GM21737 (cell line): Measurements from ENCODE around the gene DONSON.
A peak's percentile ranks its signal among the peaks of the same experiment; 100 is the strongest.
"Not testable (repeated sequence)": the region's sequence is repeated elsewhere in the genome, so short reads cannot be mapped to it uniquely, and the experiment has no call there.

ENCODE experiments used
- ATAC-seq: cut with Tn5 transposase; IDR thresholded peaks from one replicate; pipeline ENCODE4 v1.9.1; 2021; ENCODE audit warnings: mild to moderate bottlenecking, moderate library complexity; ENCODE audit not compliant: unreplicated experiment

DONSON gene, protein sequence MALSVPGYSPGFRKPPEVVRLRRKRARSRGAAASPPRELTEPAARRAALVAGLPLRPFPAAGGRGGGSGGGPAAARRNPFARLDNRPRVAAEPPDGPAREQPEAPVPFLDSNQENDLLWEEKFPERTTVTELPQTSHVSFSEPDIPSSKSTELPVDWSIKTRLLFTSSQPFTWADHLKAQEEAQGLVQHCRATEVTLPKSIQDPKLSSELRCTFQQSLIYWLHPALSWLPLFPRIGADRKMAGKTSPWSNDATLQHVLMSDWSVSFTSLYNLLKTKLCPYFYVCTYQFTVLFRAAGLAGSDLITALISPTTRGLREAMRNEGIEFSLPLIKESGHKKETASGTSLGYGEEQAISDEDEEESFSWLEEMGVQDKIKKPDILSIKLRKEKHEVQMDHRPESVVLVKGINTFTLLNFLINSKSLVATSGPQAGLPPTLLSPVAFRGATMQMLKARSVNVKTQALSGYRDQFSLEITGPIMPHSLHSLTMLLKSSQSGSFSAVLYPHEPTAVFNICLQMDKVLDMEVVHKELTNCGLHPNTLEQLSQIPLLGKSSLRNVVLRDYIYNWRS

DNA sequence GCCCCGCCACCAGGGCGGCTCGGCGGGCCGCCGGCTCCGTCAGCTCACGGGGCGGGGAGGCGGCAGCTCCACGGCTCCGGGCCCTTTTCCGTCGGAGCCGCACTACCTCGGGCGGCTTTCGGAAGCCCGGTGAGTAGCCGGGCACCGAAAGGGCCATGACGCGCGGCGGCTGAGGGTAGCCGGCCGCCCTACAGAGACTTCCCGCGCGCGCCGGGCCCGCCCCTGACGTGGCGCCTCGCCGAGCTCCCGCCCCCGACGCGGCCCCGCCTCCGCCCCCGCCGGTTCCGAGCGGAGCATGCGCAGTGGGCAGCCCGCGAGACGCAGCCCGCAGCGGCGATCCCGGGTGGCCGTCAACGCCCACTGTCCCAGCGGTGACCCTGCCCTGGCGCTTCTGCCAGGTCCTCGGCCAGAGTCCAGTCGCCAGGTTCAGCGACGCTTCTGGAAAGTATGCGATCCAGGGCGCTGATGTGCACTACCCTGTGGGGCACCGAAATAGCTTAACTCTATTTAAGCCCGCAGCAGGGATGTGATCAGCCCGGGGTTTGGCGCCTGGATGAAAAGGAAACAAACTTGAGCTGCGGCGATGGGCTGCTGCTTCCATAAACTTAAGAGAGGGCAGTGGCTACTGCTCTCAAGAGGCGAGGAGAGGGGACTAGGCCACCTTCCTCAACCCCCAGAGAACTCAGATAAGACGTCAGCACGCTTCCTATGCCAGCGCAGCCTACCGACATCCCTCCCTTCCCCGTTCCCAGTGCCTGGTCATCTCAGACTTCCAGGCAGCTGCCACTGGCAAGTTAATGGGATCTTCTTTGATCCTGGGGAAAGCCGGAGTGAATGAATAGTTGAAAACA is at the start of gene DONSON:
DONSON (minus strand) TSS at position 200 of the 851 bp plus-strand sequence; CDS start at position 157, 43 bp downstream.
- ATAC-seq: peak; percentile 89

DNA sequence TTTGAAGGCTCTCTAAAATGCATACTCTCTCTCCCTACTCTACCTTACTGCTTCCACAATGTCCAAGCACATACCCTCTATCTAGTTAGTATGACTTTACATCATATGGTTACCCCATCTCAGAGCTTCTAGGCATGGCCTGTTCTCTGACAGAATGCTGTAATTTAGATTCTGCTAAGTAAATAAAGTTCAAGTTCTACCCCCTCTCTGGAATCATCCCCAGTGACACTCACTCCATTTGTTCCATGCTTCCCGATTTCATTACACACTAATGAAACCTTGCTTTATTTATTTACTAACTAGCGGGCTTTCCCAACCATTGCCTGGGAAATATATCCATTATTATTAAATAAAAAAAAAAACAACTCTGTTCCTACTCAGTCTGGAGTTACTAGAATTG is 45.8 kb upstream of the DONSON start:
- ATAC-seq: no peak

DNA sequence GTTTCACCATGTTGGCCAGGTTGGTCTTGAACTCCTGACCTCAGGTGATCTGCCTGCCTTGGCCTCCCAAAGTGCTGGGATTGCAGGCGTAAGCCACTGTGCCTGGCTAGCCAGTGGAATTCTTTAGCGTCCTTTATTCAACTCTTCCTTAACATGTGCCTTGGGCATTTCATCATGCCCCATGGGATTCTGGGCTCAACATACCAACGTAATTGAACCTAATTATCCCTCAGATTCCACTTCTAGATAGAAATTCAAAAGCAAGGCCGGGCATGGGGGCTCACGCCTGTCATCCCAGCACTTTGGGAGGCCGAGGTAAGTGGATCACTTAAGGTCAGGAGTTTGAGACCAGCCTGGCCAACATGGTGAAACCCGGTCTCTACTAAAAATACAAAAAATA is 37.7 kb upstream of the DONSON start:
- ATAC-seq: not testable (repeated sequence)

DNA sequence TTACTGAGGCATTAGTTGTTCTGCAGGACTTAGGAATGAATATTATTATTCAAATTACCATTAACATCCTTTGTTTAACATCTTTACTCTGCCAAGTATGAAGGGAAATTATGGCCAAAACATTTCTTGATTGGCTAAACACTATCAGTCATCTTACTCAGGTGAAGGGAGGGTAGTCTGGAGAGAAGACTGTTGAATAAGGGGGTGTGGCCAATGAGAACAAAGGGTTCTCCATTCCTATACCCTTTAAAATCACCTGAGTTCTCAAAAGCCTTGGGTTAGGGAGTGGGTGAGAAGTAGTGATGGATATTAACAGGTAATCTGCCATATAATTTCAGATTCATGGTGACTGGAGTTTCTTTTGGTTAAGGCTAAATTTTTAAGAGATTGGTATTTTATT is 33.8 kb upstream of the DONSON start:
- no peak for ATAC-seq

DNA sequence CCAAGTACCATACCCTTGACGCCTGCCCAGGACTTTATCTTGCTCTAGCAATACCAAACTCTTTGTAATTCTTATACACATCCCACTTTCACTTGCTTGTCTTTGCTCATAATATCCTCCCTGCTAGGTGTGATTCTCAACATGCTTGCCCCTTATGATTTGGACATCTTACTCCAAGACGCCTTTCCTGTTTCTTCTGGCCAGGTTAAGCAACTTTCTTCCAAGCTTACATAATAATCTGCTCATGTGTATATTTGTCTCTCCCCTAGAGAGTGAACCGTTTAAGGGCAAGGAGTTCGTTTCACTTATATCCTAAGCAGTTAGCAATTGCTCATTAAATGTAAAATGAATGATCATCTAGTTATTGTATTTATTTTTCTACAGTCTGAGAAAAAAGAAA is 31.2 kb upstream of the DONSON start:
- ATAC-seq: no peak

DNA sequence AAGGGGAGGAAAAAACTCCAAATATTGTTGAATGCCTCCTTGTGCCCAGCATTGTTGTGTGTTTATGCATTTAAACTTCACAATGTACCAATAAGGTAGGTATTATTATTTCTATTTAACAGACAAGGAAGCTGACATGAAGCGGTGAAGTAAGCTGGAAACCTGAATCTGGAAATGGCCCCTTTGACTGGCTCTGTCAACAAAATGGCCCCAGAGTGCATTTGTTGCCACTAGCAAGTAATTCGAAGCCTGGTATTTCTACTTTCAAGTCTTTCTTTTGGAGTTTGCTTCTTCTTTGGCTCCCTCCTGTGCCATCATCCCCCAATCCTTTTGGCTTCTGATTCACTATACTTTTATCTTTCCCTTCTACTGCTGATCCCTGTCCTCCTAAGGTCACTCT is 29.9 kb upstream of the DONSON start:
- ATAC-seq: no peak

DNA sequence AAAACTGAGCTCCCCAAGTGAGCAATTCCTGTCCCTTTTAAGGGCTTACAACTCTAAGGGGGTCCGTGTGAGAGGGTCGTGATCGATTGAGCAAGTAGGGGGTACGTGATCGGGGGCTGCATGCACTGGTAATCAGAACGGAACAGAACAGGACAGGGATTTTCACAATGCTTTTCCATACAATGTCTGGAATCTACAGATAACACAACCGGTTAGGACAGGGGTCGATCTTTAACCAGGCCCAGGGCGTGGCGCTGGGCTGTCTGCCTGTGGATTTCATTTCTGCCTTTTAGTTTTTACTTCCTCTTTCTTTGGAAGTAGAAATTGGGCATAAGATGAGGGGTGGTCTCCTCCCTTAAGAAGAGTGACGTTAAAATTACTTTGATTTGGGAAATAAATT is 29.1 kb upstream of the DONSON start:
- ATAC-seq: not testable (repeated sequence)

DNA sequence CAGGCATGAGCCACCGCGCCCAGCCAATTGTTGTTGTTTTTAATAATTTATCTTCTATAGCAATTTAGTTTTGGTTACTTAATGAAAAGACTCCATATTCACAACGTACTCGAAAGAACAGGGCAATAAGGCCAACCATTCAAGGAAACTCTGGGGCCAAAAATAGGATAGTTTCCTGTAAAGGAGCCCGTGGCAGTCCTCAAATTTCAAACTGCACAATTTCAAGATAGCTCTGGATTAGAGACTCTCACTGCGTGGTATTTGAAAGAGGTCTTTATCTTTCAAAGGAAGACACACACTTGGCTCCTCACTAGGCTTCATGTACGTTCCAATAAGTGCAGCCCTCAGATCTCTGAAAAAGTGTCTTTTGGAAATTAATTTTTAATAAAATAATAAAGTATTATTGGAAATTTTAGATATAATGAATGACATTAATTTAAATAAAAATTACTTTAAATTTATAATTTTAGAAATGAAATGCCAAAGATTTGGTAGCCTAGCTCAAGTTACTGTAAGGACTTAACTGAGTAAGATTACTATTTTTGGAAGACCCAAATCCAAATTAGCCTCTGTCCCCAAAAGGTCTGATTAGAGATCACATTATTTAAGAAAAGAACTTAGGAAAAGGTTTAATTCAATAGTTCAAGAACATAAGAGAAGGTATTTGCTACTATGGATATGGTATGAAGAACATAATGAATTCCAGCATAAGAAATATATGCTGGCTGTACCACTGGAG is 22.7 kb upstream of the DONSON start:
- no peak for ATAC-seq

DNA sequence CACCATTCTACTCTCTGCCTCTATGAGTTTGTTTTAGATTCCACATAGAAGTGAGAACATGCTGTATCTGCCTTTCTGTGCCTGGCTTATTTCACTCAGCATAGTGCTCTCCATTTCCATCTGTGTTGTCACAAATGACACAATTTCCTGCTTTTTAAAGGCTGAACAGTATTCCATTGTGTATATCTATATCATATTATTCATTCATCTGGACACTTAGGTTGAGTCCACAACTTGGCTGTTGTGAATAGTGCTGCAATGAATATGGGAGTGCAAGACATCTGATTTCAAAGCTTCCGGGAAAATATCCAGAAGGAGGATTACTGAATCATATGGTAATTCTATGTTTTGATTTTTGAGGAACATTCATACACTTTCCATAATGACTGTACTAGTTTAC is 20.1 kb upstream of the DONSON start:
- no peak for ATAC-seq

DNA sequence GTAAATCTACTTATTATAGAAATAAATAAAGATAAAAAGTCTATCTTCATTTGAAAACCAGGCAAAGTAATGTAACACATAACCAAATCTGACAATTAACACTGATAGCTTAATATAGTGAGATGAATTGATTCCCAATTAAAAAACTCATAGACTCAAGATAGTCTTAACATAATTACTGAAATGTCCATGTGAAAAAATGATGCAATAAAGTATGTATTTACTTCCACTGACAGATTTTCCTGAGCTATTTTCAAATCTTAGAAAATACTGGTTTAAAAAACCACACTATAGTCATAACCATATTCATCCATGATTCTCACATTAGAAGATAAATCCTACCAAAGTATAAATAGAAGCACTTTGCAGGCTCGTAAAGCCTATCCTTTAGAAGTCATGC is 9.6 kb upstream of the DONSON start:
- no peak for ATAC-seq

DNA sequence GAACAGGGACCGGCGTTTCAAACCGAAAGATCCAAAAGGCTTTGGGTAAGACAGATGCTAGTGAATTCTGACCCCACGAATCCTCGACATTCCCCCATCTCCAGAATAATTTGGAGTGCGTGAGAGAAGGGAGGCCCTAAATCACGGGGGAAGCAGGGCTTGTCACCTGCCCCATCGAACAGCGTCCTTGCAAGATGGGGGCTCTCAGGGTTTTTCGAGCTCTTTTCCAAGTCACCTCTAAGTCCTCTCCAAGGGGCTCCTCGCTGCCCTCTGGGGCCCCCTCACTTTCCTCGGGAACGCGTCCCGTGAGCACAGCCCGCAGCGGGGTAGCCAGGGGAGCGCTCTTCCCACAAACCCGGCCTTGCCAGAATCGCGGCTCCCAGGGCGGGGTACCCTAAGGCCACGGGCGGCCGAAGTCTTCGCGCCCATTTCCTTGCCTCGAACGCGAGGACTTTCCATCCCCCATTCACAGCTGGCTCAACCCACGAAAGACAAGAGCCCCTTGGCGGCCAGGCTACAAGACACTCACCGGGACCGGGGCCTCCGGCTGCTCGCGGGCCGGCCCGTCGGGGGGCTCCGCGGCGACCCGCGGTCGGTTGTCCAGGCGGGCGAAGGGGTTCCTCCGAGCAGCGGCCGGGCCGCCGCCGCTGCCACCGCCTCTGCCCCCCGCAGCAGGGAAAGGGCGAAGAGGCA is 546 bp downstream of the DONSON start:
- ATAC-seq: peak; percentile 19

DNA sequence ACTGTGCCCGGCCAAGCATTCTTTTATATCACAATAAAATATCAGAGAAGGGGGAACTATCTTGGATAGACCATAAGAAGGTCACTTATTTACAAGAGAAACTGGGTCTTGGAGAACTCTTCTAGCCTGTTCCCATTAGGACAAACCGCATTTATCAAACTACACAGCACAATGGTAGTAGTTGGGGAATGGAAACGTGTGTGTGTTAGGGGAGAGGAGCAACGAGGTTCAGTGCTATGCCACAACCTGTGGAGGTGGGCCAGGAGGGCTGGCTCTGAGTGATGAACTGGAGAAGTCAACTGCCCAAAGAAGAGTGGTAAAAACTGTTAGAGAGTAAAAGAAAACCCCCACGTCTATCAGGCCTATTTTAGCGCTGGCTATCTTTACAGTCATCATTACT is 1.6 kb downstream of the DONSON start:
- no peak for ATAC-seq

DNA sequence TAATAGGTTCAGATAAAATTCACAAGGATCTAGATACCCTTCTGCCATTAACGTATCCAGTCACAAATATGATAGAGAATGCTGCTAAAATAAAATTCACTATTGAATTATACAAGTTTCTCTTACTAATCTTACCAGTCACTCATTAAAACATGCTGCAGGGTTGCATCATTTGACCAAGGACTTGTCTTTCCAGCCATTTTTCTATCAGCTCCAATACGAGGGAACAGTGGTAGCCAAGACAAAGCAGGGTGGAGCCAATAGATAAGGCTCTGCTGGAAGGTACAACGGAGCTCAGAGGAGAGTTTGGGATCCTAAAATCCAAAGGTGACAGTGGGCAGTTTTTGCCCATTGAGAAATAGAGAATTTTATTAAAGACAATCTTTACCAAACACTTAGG is 4.0 kb downstream of the DONSON start:
- ATAC-seq: no peak

DNA sequence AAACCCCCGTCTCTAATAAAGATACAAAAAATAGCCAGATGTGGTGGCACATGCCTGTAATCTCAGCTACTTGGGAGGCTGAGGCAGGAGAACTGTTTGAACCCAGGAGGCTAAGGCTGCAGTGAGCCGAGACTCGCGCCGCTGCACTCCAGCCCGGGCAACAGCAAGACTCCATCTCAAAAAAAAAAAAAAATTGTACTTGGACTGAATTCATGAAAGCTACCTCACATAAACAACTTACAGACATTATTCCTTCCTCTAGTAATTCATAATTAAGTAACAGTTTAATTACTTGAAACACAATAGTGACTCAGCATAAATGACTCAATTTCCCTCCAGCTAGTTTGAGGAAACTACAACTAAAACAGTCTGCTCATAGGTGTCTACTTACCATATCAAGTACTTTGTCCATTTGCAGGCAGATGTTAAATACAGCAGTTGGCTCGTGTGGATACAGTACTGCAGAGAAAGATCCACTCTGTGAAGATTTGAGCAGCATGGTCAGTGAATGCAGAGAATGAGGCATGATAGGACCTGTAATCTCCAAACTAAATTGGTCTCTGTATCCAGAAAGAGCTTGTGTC is 9.4 kb downstream of the DONSON start:
- no peak for ATAC-seq

DNA sequence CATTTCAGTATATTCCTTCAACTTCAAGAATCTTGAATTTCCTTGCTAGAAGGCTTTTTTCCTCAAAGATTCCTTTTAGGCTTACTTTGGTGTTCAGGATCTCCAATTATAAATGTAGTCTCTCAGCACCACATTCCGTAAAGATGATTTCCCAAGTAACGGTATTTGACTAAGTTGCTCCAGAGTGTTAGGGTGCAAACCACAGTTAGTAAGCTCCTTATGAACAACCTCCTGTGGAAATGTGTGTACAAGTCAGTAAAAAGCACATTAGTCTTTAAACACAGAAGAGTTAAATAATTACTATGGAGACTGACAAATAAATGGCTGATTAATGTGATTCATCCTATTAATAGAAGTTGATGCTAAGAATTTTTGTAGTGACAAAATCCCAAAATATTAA is 10.3 kb downstream of the DONSON start:
- ATAC-seq: no peak

DNA sequence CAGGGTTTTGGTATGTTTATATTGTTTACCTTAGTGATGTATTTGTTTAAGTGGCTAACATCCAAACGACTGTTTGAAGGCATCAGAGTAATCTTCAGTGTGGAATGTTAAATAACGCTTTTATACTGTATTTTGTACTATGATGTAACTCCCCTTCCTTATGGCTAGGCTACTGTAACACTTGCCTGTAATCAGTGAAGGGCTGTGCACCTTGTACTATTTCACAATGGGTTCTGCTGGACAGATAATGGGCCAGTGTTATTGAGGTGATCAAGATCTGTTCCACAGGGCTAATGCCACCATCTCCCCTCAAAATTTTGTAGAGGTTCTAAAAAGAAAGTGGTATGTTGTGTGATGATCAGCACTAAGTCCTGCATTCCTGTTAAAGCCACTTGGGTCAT is 11.7 kb downstream of the DONSON start:
- ATAC-seq: not testable (repeated sequence)

DNA sequence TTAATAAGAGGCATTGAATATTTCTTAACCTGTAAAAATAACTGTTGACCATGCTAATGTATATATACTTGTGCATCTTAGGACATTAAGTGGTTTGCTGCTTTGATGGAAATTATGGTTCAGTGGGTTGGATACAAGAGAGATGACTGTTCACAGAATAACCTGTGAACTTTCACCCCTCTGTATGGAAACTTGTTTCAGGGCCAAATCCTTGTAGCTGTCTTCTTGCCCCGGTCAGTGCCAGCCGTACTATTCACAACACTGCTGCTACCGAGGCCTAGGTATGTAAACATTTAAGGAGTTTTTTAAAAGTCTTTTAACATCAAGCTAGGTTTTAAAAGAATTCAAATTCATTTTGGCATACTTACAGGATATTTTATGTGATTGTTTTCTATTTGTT is 16.1 kb downstream of the DONSON start:
- no peak for ATAC-seq

DNA sequence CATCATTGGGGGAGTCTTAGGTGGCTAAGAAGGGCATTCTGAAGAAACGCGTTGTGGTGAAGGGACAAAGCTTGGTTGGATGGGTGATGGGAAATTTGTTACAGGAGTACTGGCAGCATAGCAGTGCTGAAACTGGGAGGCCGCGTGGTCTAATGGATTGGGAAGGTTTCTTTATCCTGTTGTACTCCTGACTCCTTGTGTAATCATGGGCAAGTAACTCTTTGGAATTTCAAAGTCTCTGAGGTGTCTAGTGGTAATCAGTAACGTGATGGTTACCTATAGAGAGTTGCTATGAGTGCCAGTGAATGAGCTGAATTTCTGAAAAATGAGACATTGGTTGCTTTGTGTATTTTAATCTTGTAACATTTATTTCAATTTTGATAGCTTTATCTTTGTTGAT is 18.5 kb downstream of the DONSON start:
- ATAC-seq: no peak

DNA sequence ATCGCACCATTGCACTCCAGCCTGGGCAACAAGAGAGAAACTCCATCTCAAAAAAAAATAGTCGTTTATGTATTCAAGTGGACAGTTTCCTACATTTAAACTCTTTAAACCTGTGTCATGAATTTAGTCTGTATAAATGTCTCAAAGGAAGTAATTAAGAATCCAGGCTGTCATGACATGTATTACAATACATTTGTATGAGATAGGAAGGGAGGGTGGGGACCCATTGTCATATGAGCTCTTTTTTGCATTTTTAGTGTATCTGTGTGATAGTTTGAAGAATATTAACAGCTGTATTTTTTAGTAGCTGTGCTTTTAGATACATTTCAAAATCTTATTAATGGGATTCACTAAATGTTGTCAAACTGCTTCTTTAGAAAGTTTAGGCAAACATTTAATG is 20.0 kb downstream of the DONSON start:
- ATAC-seq: no peak

DNA sequence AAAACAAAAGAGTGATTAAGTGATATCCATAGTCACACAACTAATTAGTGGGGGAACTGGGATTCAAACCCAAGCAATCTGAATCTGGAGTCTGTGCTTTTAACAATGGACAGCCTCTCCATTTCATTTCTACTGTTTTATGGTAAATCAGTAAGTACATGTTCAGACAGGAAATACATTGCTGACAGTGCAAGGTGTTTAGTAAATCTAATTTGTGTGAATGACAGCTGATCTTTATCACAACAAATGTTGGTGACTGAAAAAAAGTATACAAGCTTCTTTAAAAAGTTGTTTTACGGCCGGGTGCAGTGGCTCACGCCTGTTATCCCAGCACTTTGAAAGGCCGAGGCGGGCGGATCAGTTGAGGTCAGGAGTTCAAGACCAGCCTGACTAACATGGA is 20.6 kb downstream of the DONSON start:
- ATAC-seq: no peak
